Measurements from ENCODE around the gene LRFN5. TPM values are rescaled to one million over a fixed set of nuclear protein-coding genes. Genes with fewer than 3 reads are reported as not detected.

The LRFN5 gene
- total RNA-seq, 1 experiment from 2014 or later = 9.8 TPM

GRCh38 chr14:41609704-41610183, 3.1 kb downstream of the LRFN5 start:
- BruUV-seq (replicated peaks) = no TSS peak
- DNase-seq (ENCODE audit: low read depth, low spot score) = no peak
- POLR2A ChIA-PET = interaction anchor here (0.6 kb wide), 1 partner anchor 81 kb away, joined by 3 read pairs; no protein-coding TSS in a partner anchor

GRCh38 chr14:41615011-41615595, 8.4 kb downstream of the LRFN5 start:
- ChIA-PET POLR2A (no interaction called here), CTCF (no interaction called here)
- Histone ChIP-seq H3K36me3 (ENCODE audit: control insufficient read depth, insufficient read depth, low read length) (no peaks in the 10 kb centered on the region), H3K4me3 (ENCODE audit: low read depth in 2 of 2, low read length in 2 of 2) (no peak overlapping the region), H3K27ac (ENCODE audit: low read length) (no peak overlapping the region), H3K27me3 (ENCODE audit: control insufficient read depth, insufficient read depth, low read length) (no peaks in the 10 kb centered on the region), H3K9me3 (ENCODE audit: control insufficient read depth, insufficient read depth, low read depth, low read length) (no peaks in the 10 kb centered on the region), H3K4me1 (ENCODE audit: control insufficient read depth, insufficient read depth, low read length) (peaks cover 9% of the 10 kb centered on the region)
- TF ChIP-seq CTCF (IDR thresholded peaks at IDR 0.05) = no peak
- no peak for TF ChIP-seq TCF7L2 (IDR thresholded peaks at IDR 0.05; ENCODE audit: low read depth, low read length)
- no peak for TF ChIP-seq REST (IDR thresholded peaks at IDR 0.05; ENCODE audit: insufficient read depth in 1 of 2, low read depth in 2 of 2, low read length in 1 of 2)
- TF ChIP-seq POLR2AphosphoS5 (IDR thresholded peaks at IDR 0.05; ENCODE audit: low read depth, low read length) = no peak
- TF ChIP-seq SIN3A (IDR thresholded peaks at IDR 0.05; ENCODE audit: borderline replicate concordance, insufficient read depth, low read depth, low read length) = no peak
- DNase-seq (ENCODE audit: low read depth, low spot score) (no peak), ATAC-seq (no peak)
- no TSS peak for BruUV-seq (replicated peaks)
- in situ Hi-C loops (cut with HindIII; ENCODE audit: low pct_unique_long_range_greater_than_20kb, low sequenced_read_pairs) = no loop called here
- intact Hi-C loops (cut with micrococcal nuclease; ENCODE audit: unreplicated experiment) = no loop called here

More at GRCh38 chr14:41609704-41610183, 3.1 kb downstream of the LRFN5 start:
- CTCF ChIA-PET = interaction anchor here (0.7 kb wide), 1 partner anchor 174 kb away, joined by 3 read pairs; no protein-coding TSS in a partner anchor
- intact Hi-C loops (cut with micrococcal nuclease; ENCODE audit: unreplicated experiment) (loop anchor here (10.0 kb wide), 3 partner anchors 175 to 585 kb away; no protein-coding TSS in a partner anchor), in situ Hi-C loops (cut with HindIII; ENCODE audit: low pct_unique_long_range_greater_than_20kb, low sequenced_read_pairs) (no loop called here)
- no peaks in the 10 kb centered on the region for H3K27me3 ChIP-seq (ENCODE audit: control insufficient read depth, insufficient read depth, low read length)
- H3K4me3 ChIP-seq (ENCODE audit: low read depth in 2 of 2, low read length in 2 of 2) = peak overlapping the region; percentile 62 to 84
- TF ChIP-seq CTCF (IDR thresholded peaks at IDR 0.05) (peak; percentile 82), TCF7L2 (IDR thresholded peaks at IDR 0.05; ENCODE audit: low read depth, low read length) (no peak), POLR2AphosphoS5 (IDR thresholded peaks at IDR 0.05; ENCODE audit: low read depth, low read length) (no peak; the same call in 1 of the 2 replicates), REST (IDR thresholded peaks at IDR 0.05; ENCODE audit: insufficient read depth in 1 of 2, low read depth in 2 of 2, low read length in 1 of 2) (no peak), SIN3A (IDR thresholded peaks at IDR 0.05; ENCODE audit: borderline replicate concordance, insufficient read depth, low read depth, low read length) (peak; percentile 57)
- H3K36me3 ChIP-seq (ENCODE audit: control insufficient read depth, insufficient read depth, low read length) = no peaks in the 10 kb centered on the region
- peaks cover 9% of the 10 kb centered on the region for H3K4me1 ChIP-seq (ENCODE audit: control insufficient read depth, insufficient read depth, low read length)
- peak; percentile 84 for ATAC-seq
- no peaks in the 10 kb centered on the region for H3K9me3 ChIP-seq (ENCODE audit: control insufficient read depth, insufficient read depth, low read depth, low read length)
- peak overlapping the region; percentile 88 for H3K27ac ChIP-seq (ENCODE audit: low read length)

Measured in Panc1 (cell line).